GM21825 (cell line): ENCODE data around the gene FAM47B.

Experiments used
- ATAC-seq: cut with Tn5 transposase; IDR thresholded peaks from one replicate; pipeline ENCODE4 v1.9.1; 2021; ENCODE audit warnings: mild to moderate bottlenecking, moderate library complexity; ENCODE audit not compliant: unreplicated experiment

Gene FAM47B

GRCh38 chrX:34942496-34942895 is at the start of gene FAM47B:
Gene FAM47B (plus strand): TSS chrX:34942796. CDS start chrX:34942832, 36 bp downstream.
- ATAC-seq, result no peak

GRCh38 chrX:34893741-34894140 is 48.9 kb upstream of the FAM47B start:
- ATAC-seq, result no peak

- no peak for ATAC-seq
Measured at GRCh38 chrX:34900691-34901090, 41.9 kb upstream of the FAM47B start.

GRCh38 chrX:34901761-34902160 is 40.8 kb upstream of the FAM47B start:
- no peak for ATAC-seq

GRCh38 chrX:34903316-34903715 is 39.3 kb upstream of the FAM47B start:
- ATAC-seq, result no peak

- ATAC-seq, result no peak
Measured at GRCh38 chrX:34909151-34909550, 33.4 kb upstream of the FAM47B start.

- ATAC-seq, result no peak
Measured at GRCh38 chrX:34915463-34916225, 27.0 kb upstream of the FAM47B start.

GRCh38 chrX:34917146-34917545 is 25.4 kb upstream of the FAM47B start:
- ATAC-seq, result no peak

- ATAC-seq, result no peak
Measured at GRCh38 chrX:34918091-34918736, 24.4 kb upstream of the FAM47B start.

GRCh38 chrX:34918856-34919255 is 23.7 kb upstream of the FAM47B start:
- no peak for ATAC-seq

- ATAC-seq, result no peak
Measured at GRCh38 chrX:34927866-34928265, 14.7 kb upstream of the FAM47B start.

GRCh38 chrX:34943235-34943634 is 639 bp downstream of the FAM47B start:
- no peak for ATAC-seq

- no peak for ATAC-seq
Measured at GRCh38 chrX:34956916-34957315, 14.3 kb downstream of the FAM47B start.

GRCh38 chrX:34961662-34962061 is 19.1 kb downstream of the FAM47B start:
- ATAC-seq, result no peak

GRCh38 chrX:34972206-34972605 is 29.6 kb downstream of the FAM47B start:
- ATAC-seq, result no peak

- ATAC-seq, result no peak
Measured at GRCh38 chrX:34978171-34978570, 35.6 kb downstream of the FAM47B start.

- ATAC-seq, result no peak
Measured at GRCh38 chrX:34987646-34988045, 45.0 kb downstream of the FAM47B start.
